BJ (cell line): ENCODE measurements around the gene TRABD2B. TPM values are rescaled to one million over a fixed set of nuclear protein-coding genes. Genes with fewer than 3 reads are reported as not detected.

Experiments used
- CTCF ChIA-PET: fragments of 350-600 bp; formaldehyde crosslinking; extraction: SDS; loops from one replicate; lab custom pipeline; 2021; ENCODE audit warnings: antibody characterized with exemption, inconsistent platforms; lab: Yijun Ruan, JAX
- POLR2A ChIA-PET: fragments of 300-600 bp; sonication (Branson Sonifier 250); formaldehyde crosslinking; extraction: SDS; loops from one replicate; lab custom pipeline; 2021; ENCODE audit warnings: antibody characterized with exemption; lab: Charles Lee
- DNase-seq: peaks from one replicate; pipeline ENCODE4 v3.0.0-alpha.2; 2011; ENCODE audit warnings: low read depth
- H3K27me3 ChIP-seq: 2 replicates; pipeline ENCODE4 v1.6.0; 2011; ENCODE audit warnings: low read length; ENCODE audit not compliant: control insufficient read depth, insufficient read depth
- H3K36me3 ChIP-seq: 2 replicates; pipeline ENCODE4 v1.5.1; 2011; ENCODE audit warnings: low read length; ENCODE audit not compliant: control insufficient read depth, insufficient read depth
- H3K4me3 ChIP-seq: 2 replicates; pipeline ENCODE4 v1.5.1; 2011; ENCODE audit warnings: low read depth, mild to moderate bottlenecking, control low read depth, low read length
- CTCF ChIP-seq: IDR thresholded peaks from 2 replicates; pipeline ENCODE4 v1.5.1; 2011; ENCODE audit warnings: low read depth, mild to moderate bottlenecking, control low read depth, inconsistent platforms, low read length, moderate library complexity; ENCODE audit not compliant: insufficient read depth
- polyA plus RNA-seq: library from polyadenylated mRNA; depleted of rRNA; stranded (reverse); fragments of >200 nt; gene quantifications from 2 replicates; pipeline ENCODE4 v1.2.3, GENCODE V29; 2011

The TRABD2B gene
- polyA plus RNA-seq, 1 experiment: not detected

GRCh38 chr1:47938520-47938919 is 58.7 kb downstream of the TRABD2B start:
- Histone ChIP-seq H3K36me3 (no peaks in the 10 kb centered on the region), H3K27me3 (no peaks in the 10 kb centered on the region), H3K4me3 (no peak overlapping the region)
- no peak for TF ChIP-seq CTCF
- DNase-seq: no peak
- ChIA-PET POLR2A (no interaction called here), CTCF (interaction anchor here (1.7 kb wide), 1 partner anchor 59 kb away, joined by 4 read pairs; the partner anchor contains the start of gene TRABD2B)

GRCh38 chr1:47937586-47938254 is 59.5 kb downstream of the TRABD2B start:
- no peaks in the 10 kb centered on the region for H3K27me3 ChIP-seq
- no peak for DNase-seq
- TF ChIP-seq CTCF: no peak
- H3K4me3 ChIP-seq: no peak overlapping the region
- H3K36me3 ChIP-seq: no peaks in the 10 kb centered on the region
- CTCF ChIA-PET: no interaction called here
- POLR2A ChIA-PET: no interaction called here

- Histone ChIP-seq H3K36me3 (no peaks in the 10 kb centered on the region), H3K4me3 (no peak overlapping the region), H3K27me3 (no peaks in the 10 kb centered on the region)
- no peak for TF ChIP-seq CTCF
- ChIA-PET CTCF (no interaction called here), POLR2A (no interaction called here)
- DNase-seq: no peak
Measured at GRCh38 chr1:47936916-47937551, 60.2 kb downstream of the TRABD2B start.

GRCh38 chr1:47935856-47936255 is 61.3 kb downstream of the TRABD2B start:
- no peak for DNase-seq
- CTCF ChIA-PET: no interaction called here
- POLR2A ChIA-PET: no interaction called here
- Histone ChIP-seq H3K36me3 (no peaks in the 10 kb centered on the region), H3K4me3 (no peak overlapping the region), H3K27me3 (no peaks in the 10 kb centered on the region)
- TF ChIP-seq CTCF: no peak

GRCh38 chr1:47935163-47935562 is 62.0 kb downstream of the TRABD2B start:
- no peaks in the 10 kb centered on the region for H3K36me3 ChIP-seq
- no peak for TF ChIP-seq CTCF
- H3K27me3 ChIP-seq: no peaks in the 10 kb centered on the region
- ChIA-PET CTCF (no interaction called here), POLR2A (no interaction called here)
- no peak overlapping the region for H3K4me3 ChIP-seq
- DNase-seq: no peak
